Right lobe of liver (tissue), 6 donors: ENCODE results near the gene ZNF333. TPM values are rescaled to one million over a fixed set of nuclear protein-coding genes. Genes with fewer than 3 reads are reported as not detected.
A peak's percentile ranks its signal among the peaks of the same experiment; 100 is the strongest.

ENCODE experiments used
- ATAC-seq, 4 donors: fragments of 200-7000 bp; cut with Tn5 transposase; one replicate each; pipeline ENCODE4 v1.9.1; 2020; ENCODE audit warnings: mild to moderate bottlenecking in 4 of 4, moderate library complexity in 4 of 4
- DNase-seq, 3 donors: peaks; one replicate each; pipeline ENCODE4 v3.0.0-alpha.2; 2020
- H3K27ac ChIP-seq, 3 donors: fragments of 200-600 bp; one replicate each; pipeline ENCODE4 v1.8.0; 2022
- H3K27me3 ChIP-seq, 2 donors: fragments of 200-600 bp; one replicate each; pipeline ENCODE4 v1.8.0; 2022
- H3K36me3 ChIP-seq, 4 donors: fragments of 200-600 bp; sonication (generic) in 1 of 4; one replicate each; pipeline versions ENCODE4 v1.5.1 to v1.8.0; 2017 to 2022; ENCODE audit warnings: control low read depth in 1 of 4
- H3K4me1 ChIP-seq, 4 donors: fragments of 200-600 bp; sonication (generic) in 1 of 4; one replicate each; pipeline versions ENCODE4 v1.5.1 to v1.8.0; 2017 to 2022; ENCODE audit warnings: control low read depth in 1 of 4
- H3K4me3 ChIP-seq, 3 donors: fragments of 200-600 bp; one replicate each; pipeline ENCODE4 v1.8.0; 2022
- H3K9me3 ChIP-seq, 4 donors: fragments of 200-600 bp; sonication (generic) in 1 of 4; one replicate each; pipeline versions ENCODE4 v1.5.1 to v1.8.0; 2017 to 2022; ENCODE audit warnings: control low read depth in 1 of 4
- POLR2A ChIP-seq: fragments of 450-650 bp; IDR thresholded peaks from one replicate; pipeline ENCODE4 v1.6.1; 2017; ENCODE audit warnings: antibody characterized with exemption, mild to moderate bottlenecking
- WGBS: methylation state at CpG from one replicate; pipeline ENCODE4 v1.1.6; 2018; ENCODE audit warnings: low coverage, low lambda C conversion rate; ENCODE audit not compliant: insufficient coverage; ENCODE audit errors: missing lambda C conversion rate; 5-methylcytosine and 5-hydroxymethylcytosine counted together
- intact Hi-C, 2 donors: fragments of 100-400 bp; cut with DNase I; formaldehyde crosslinking; loops; one replicate each; pipeline versions ENCODE4 v1.11.2 to v1.14.1; 2022
- total RNA-seq, 6 experiments: library from RNA; depleted of rRNA in 2 of 6; stranded (reverse); fragments of >200 nt in 2 of 6; fragmentation: NEBNext Ultra II Directional in 3 of 6; extraction: Animal tissue kit (Norgen Biotek cat#: 25700) in 3 of 6; gene quantifications; one replicate each; pipeline versions ENCODE4 v1.1.0 to v1.2.4, GENCODE V29; 2016 to 2023
- TF ChIP-seq, protein P1 (sequence below), 4 donors: fragments of 200-600 bp in 3 of 4; fragments of 450-650 bp in 1 of 4; IDR thresholded peaks; one replicate each; pipeline versions ENCODE4 v1.5.1 to v1.8.0; 2016 to 2022; ENCODE audit warnings: antibody characterized with exemption in 4 of 4, mild to moderate bottlenecking in 2 of 4
- donor health status: DM: no; HTN: yes; CAD: no.
- donor health status: DM: no; HTN: no; CAD: no.
- donor health status: DM: no; HTN: no; CAD: no.
- donor health status: DM: no; HTN: yes; CAD: no.
- donor health status: DM: no; HTN: yes; CAD: no.

The ZNF333 gene
- total RNA-seq, 6 experiments from 2014 or later: 2.5 to 6.1 (median 3.8) TPM

DNA sequence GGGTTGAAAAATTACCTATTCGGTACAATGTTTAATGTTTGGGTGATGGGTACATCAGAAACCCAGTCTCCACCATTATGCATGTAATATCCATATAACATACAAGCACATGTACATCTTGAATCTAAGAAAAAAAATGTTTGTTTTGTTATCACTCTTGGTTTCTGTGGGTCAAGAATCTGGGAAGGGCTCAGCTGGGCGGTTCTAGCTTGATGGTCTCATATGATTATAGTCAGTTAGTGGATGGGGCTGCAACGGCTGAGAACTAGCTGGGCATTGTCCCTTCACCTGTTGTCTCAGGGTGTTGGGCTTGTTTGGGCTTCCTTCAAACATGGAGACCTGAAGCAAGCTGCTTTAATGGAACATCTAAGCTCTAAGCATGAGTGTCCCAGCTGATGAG is 19.9 kb upstream of the ZNF333 start:
- Histone ChIP-seq H3K36me3 (no peaks in the 10 kb centered on the region), H3K4me3 (no peak overlapping the region), H3K9me3 (no peaks in the 10 kb centered on the region), H3K4me1 (no peaks in the 10 kb centered on the region), H3K27ac (no peak overlapping the region), H3K27me3 (no peaks in the 10 kb centered on the region)
- WGBS: 41% methylated on average over 3 of the region's 3 CpGs
- no peak for TF ChIP-seq POLR2A
- intact Hi-C loops: no loop called here
- DNase-seq: no peak
- ATAC-seq: no peak

DNA sequence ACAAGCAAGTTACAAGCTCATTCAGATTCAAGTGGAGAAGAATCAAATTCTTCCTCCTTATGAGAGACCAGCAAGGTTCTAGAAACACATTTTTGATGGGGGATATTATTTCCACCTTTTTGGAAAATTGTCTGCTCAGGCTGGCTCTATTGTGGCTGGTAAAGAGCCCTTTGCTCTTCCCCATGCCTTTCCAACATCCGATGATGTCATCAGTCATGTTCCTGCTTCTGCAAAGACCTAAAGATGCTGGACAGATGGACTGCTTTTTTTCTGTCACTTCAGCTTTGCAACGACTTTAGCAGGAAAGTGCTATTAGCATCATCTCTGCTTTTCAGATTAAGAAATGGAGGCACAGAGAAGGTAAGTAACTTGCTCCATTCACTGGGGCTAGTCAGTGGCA is 19.4 kb upstream of the ZNF333 start:
- no peak overlapping the region for H3K27ac ChIP-seq
- no peak overlapping the region for H3K4me3 ChIP-seq
- 57% methylated on average over 2 of the region's 2 CpGs for WGBS
- no peaks in the 10 kb centered on the region for H3K9me3 ChIP-seq
- no peak for ATAC-seq
- DNase-seq: no peak
- H3K4me1 ChIP-seq: no peaks in the 10 kb centered on the region
- no peaks in the 10 kb centered on the region for H3K27me3 ChIP-seq
- intact Hi-C loops: no loop called here
- no peaks in the 10 kb centered on the region for H3K36me3 ChIP-seq
- TF ChIP-seq, protein P1, sequence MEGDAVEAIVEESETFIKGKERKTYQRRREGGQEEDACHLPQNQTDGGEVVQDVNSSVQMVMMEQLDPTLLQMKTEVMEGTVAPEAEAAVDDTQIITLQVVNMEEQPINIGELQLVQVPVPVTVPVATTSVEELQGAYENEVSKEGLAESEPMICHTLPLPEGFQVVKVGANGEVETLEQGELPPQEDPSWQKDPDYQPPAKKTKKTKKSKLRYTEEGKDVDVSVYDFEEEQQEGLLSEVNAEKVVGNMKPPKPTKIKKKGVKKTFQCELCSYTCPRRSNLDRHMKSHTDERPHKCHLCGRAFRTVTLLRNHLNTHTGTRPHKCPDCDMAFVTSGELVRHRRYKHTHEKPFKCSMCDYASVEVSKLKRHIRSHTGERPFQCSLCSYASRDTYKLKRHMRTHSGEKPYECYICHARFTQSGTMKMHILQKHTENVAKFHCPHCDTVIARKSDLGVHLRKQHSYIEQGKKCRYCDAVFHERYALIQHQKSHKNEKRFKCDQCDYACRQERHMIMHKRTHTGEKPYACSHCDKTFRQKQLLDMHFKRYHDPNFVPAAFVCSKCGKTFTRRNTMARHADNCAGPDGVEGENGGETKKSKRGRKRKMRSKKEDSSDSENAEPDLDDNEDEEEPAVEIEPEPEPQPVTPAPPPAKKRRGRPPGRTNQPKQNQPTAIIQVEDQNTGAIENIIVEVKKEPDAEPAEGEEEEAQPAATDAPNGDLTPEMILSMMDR (IDR thresholded peaks at IDR 0.05): no peak
- TF ChIP-seq POLR2A: no peak

DNA sequence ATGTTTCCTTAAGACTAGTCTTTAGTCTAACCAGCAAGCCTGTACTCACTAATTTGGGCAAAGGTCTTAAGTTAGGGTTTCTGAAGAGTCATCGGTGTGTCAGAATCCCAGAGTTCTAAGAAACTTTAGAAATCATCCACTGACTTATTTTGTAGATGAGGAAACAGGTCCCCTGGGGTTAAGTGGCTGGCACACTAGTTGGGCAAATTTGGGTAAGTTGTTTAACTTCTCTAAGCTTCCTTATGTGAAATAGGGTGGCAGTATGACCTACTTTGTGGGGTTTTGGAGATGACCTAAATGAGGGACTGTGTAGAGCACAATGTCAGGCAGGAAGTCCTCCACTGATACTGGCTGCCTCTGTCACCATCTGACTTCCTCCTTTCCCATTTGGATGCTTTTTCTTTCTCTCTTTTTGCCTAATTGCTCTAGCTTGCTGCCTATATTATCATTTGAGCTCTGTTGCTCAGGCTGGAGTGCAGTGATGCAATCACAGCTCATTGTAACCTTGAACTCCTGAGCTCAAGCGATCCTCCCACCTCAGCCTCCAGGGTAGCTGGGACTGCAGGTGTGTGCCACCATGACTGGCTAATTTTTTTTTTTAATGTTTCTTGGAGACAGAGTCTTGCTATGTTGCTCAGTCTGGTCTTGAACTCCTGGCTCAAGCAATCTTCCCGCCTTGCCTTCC is 17.5 kb upstream of the ZNF333 start:
- H3K27ac ChIP-seq: no peak overlapping the region
- ATAC-seq (peak in 2 of 4 donors; percentile 33 to 46), DNase-seq (no peak)
- H3K4me3 ChIP-seq: no peak overlapping the region
- no peaks in the 10 kb centered on the region for H3K36me3 ChIP-seq
- no peaks in the 10 kb centered on the region for H3K27me3 ChIP-seq
- no peaks in the 10 kb centered on the region for H3K9me3 ChIP-seq
- no peaks in the 10 kb centered on the region for H3K4me1 ChIP-seq
- 66% methylated on average over 3 of the region's 3 CpGs for WGBS
- intact Hi-C loops: no loop called here
- TF ChIP-seq POLR2A: no peak
- TF ChIP-seq, protein P1 (IDR thresholded peaks at IDR 0.05): no peak

DNA sequence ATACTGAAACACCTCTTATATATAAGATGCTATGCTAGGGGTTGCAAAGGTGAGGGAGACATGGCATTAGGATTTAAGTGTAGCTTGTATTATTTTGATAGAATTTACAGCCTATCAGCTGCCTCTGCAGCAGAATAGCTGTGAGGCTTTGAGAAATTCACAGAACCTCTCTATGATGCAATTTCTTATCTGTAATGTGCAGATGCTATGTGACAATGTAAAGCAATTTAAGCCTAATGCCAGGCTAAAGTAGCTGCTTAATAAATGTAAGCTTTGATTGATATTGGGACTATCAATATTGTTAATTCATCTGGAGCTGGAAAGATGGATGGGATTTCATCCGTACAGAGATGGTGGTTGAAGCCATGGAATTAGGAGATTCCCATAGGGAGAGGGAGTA is 16.8 kb upstream of the ZNF333 start:
- Histone ChIP-seq H3K27ac (no peak overlapping the region), H3K4me1 (no peaks in the 10 kb centered on the region), H3K9me3 (no peaks in the 10 kb centered on the region), H3K4me3 (no peak overlapping the region), H3K36me3 (no peaks in the 10 kb centered on the region), H3K27me3 (no peaks in the 10 kb centered on the region)
- TF ChIP-seq, protein P1 (IDR thresholded peaks at IDR 0.05): no peak
- TF ChIP-seq POLR2A: no peak
- ATAC-seq (no peak), DNase-seq (no peak)
- intact Hi-C loops: no loop called here
- WGBS: 40% methylated on average over 1 of the region's 1 CpG

DNA sequence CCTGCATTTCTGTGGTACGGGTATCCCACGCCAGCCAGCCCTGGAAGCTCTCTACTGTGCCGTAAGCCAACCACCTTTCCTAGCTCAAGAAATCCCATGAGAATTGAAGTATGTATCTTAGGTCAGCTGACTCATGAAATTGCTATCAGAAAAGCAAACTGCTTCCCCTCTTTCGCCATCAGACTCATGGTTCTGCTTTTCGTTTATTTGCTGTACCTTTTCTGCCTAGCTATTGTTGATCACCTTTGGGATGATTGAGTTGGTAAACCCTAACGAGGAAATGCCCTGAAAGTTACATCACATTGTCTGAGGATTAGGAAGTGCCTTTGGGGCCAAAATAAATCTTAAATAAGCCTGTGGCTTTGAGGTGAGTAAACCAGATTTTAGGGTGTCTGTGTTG is 15.1 kb upstream of the ZNF333 start, which contains the start of gene ADGRE3:
TSS of gene ADGRE3 (minus strand) at position 81 of the 400 bp plus-strand sequence. CDS start at position 7, 74 bp downstream.
- TF ChIP-seq, protein P1 (IDR thresholded peaks at IDR 0.05): no peak
- no peak for TF ChIP-seq POLR2A
- Histone ChIP-seq H3K4me1 (no peaks in the 10 kb centered on the region), H3K9me3 (no peaks in the 10 kb centered on the region), H3K36me3 (no peaks in the 10 kb centered on the region), H3K27me3 (no peaks in the 10 kb centered on the region), H3K27ac (peak within 1 kb of the TSS in 1 of 3 donors; percentile 5), H3K4me3 (no peak within 1 kb of the TSS)
- ATAC-seq (peak in 2 of 4 donors; percentile 30 to 39), DNase-seq (no peak)
- WGBS: 23% methylated on average over 3 of the region's 6 CpGs
- intact Hi-C loops: no loop called here
